ENCODE measurements around the gene MERTK. TPM values are rescaled to one million over a fixed set of nuclear protein-coding genes. Genes with fewer than 3 reads are reported as not detected.

Gene MERTK
- total and polyA plus RNA-seq, 2 of the 8 experiments (the other 6 are each of a cell fraction or from before 2014, with no cell fraction given): 6.5 to 7.0 TPM

DNA sequence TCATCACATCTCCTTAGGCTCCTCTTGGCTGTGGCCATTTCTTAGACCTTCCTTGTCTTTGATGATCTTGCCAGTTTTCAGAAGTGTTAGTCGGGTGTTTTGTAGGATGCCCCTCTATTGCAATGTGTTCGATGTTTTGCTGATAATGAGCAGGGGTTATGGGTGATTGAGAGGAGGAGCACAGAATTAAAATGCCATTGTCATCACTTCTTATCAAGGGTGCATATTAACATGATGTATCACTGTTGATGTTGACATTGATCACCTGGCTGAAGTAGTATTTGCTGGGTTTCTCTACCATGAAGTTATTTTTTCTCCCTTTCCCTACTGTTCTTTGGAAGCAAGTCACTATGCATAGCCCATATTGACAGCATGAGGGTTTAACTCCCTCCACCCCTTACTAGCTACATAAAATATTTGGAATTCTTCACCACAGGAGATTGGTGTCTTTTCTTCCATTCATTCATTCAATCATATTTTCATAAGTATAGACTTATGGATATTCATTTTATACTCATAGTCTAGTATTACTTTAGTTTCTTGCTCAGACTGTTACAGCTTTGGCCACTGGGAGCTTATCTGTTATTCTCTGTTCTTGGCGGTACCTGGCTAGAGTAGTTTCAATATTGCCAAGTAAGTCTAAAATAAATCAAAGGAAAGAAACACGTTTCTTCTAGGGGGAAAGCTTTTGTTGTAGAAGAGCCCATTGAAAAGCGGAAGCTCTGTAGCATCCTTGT lies 102.2 kb downstream of the MERTK start:
- H3K23ac ChIP-seq (ENCODE audit: insufficient read length): no peak overlapping the region
- WGBS, 2 experiments (ENCODE audit: extremely low coverage in 1 of 2, insufficient coverage in 1 of 2, insufficient read length in 1 of 2, insufficient replicate concordance in 2 of 2, low coverage in 1 of 2, low lambda C conversion rate in 2 of 2, missing lambda C conversion rate in 1 of 2): 85% methylated on average over 5 of the region's 5 CpGs; no CpG with 5 or more reads in 1 of the 2 experiments
- H4K5ac ChIP-seq (ENCODE audit: insufficient read length, low read depth, low read length): no peak overlapping the region
- no peak overlapping the region for H2AK5ac ChIP-seq (ENCODE audit: low read depth, low read length)
- H2BK20ac ChIP-seq (ENCODE audit: low read length): no peak overlapping the region
- H3K14ac ChIP-seq (ENCODE audit: insufficient read length): no peak overlapping the region
- H2AFZ ChIP-seq (ENCODE audit: low read length): no peak overlapping the region
- no peak overlapping the region for H3K27ac ChIP-seq (ENCODE audit: low read depth, low read length)
- H4K8ac ChIP-seq (ENCODE audit: extremely low read depth, insufficient read depth, low read length): no peak overlapping the region
- no peak overlapping the region for H3K4me2 ChIP-seq (ENCODE audit: insufficient read depth in 1 of 2, low read depth in 2 of 2, low read length in 2 of 2)
- H3K4me1 ChIP-seq (replicated peaks in 1 of 4; ENCODE audit: control insufficient read depth in 3 of 4, insufficient read depth in 4 of 4, low read length in 3 of 4): no peaks in the 10 kb centered on the region
- H3K9me3 ChIP-seq (ENCODE audit: insufficient read depth in 2 of 2, low read depth in 1 of 2, low read length in 1 of 2): no peaks in the 10 kb centered on the region
- POLR2A ChIA-PET (ENCODE audit: partially characterized antibody): no interaction called here
- H4K91ac ChIP-seq (replicated peaks; ENCODE audit: insufficient read length, low read length): no peak overlapping the region
- CTCF ChIA-PET (ENCODE audit: partially characterized antibody): interaction anchor here (0.6 to 1.9 kb wide), 3 partner anchors 9 to 942 kb away, joined by 3 to 7 read pairs (median 3); no protein-coding TSS in a partner anchor
- FAIRE-seq: no peak
- no peak overlapping the region for H3K18ac ChIP-seq (ENCODE audit: extremely low read depth, low read length)
- H3K36me3 ChIP-seq (ENCODE audit: control insufficient read depth in 2 of 4, insufficient read depth in 4 of 4, low read length in 3 of 4): peaks cover 0 to 3% (median 0%) of the 10 kb centered on the region in 4 experiments; a peak in 2 of 8 replicates
- no peak for DNase-seq (ENCODE audit: low read depth in 1 of 2, low spot score in 2 of 2)
- H3K4ac ChIP-seq (replicated peaks; ENCODE audit: insufficient read length, low read depth, low read length): no peak overlapping the region
- no peaks in the 10 kb centered on the region for H3K23me2 ChIP-seq (ENCODE audit: low read depth, low read length)
- no peak overlapping the region for H2BK12ac ChIP-seq (ENCODE audit: low read depth, low read length)
- H3K9ac ChIP-seq (replicated peaks in 1 of 4; ENCODE audit: extremely low read depth in 1 of 4, low read depth in 3 of 4, low read length in 3 of 4): no peak overlapping the region
- no peak overlapping the region for H2BK15ac ChIP-seq (ENCODE audit: low read length)
- H2BK120ac ChIP-seq (replicated peaks; ENCODE audit: low read depth, low read length): no peak overlapping the region
- no peak overlapping the region for H3K4me3 ChIP-seq (ENCODE audit: extremely low read depth in 1 of 4, insufficient read depth in 2 of 4, low read depth in 3 of 4, low read length in 4 of 4)
- H4K20me1 ChIP-seq (replicated peaks in 1 of 2; ENCODE audit: control insufficient read depth in 1 of 2, insufficient read depth in 2 of 2, low read length in 2 of 2): no peaks in the 10 kb centered on the region
- no peak overlapping the region for H2BK5ac ChIP-seq (ENCODE audit: low read depth, low read length)
- no peak overlapping the region for H3K56ac ChIP-seq (replicated peaks; ENCODE audit: insufficient read length, low read depth, low read length)
- no peaks in the 10 kb centered on the region; a peak in 1 of 7 replicates for H3K27me3 ChIP-seq (replicated peaks in 1 of 4; ENCODE audit: control insufficient read depth in 3 of 4, extremely low read depth in 1 of 4, insufficient read depth in 3 of 4, low read length in 3 of 4)
- no peaks in the 10 kb centered on the region for H3K79me2 ChIP-seq (ENCODE audit: control insufficient read depth in 1 of 2, insufficient read depth in 2 of 2, low read length in 2 of 2)
- H3K79me1 ChIP-seq (ENCODE audit: low read depth, low read length): no peaks in the 10 kb centered on the region
- TF ChIP-seq HDAC6 (IDR thresholded peaks at IDR 0.05; ENCODE audit: low read depth, low read length): no peak
- TF ChIP-seq RAD21 (IDR thresholded peaks at IDR 0.05 in 1 of 2, conservative IDR thresholded peaks at IDR 0.05 in 1 of 2; ENCODE audit: low read depth in 2 of 2, low read length in 2 of 2): no peak
- no peak for TF ChIP-seq FOSL1 (IDR thresholded peaks at IDR 0.05; ENCODE audit: insufficient read depth, low read depth, low read length)
- no peak for TF ChIP-seq CTBP2 (IDR thresholded peaks at IDR 0.05; ENCODE audit: borderline replicate concordance, insufficient read depth, insufficient read length, low read length)
- no peak for TF ChIP-seq NANOG (IDR thresholded peaks at IDR 0.05; ENCODE audit: insufficient read depth, low read depth, low read length, poor library complexity, severe bottlenecking)
- TF ChIP-seq JUN (IDR thresholded peaks at IDR 0.05; ENCODE audit: low read depth, low read length): no peak
- TF ChIP-seq, protein P1, sequence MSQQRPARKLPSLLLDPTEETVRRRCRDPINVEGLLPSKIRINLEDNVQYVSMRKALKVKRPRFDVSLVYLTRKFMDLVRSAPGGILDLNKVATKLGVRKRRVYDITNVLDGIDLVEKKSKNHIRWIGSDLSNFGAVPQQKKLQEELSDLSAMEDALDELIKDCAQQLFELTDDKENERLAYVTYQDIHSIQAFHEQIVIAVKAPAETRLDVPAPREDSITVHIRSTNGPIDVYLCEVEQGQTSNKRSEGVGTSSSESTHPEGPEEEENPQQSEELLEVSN (IDR thresholded peaks at IDR 0.05): no peak
- no peak for TF ChIP-seq TAF1 (IDR thresholded peaks at IDR 0.05; ENCODE audit: low read depth, low read length)
- no peak for TF ChIP-seq CHD2 (IDR thresholded peaks at IDR 0.05; ENCODE audit: low read length)
- TF ChIP-seq KDM4A (IDR thresholded peaks at IDR 0.05; ENCODE audit: low read depth, low read length, severe bottlenecking): no peak
- no peak for TF ChIP-seq RNF2 (IDR thresholded peaks at IDR 0.05; ENCODE audit: borderline replicate concordance, low read depth, low read length, missing control alignments, poor library complexity, severe bottlenecking)

Measured in H1 (cell line).